ENCODE measurements around the gene CITED1. TPM values are rescaled to one million over a fixed set of nuclear protein-coding genes. Genes with fewer than 3 reads are reported as not detected.
"Not testable (repeated sequence)": the region's sequence is repeated elsewhere in the genome, so short reads cannot be mapped to it uniquely, and the experiment has no call there.

The CITED1 gene
- total RNA-seq, 1 donor from 2014 or later = 18.8 TPM

- H3K27me3 ChIP-seq (ENCODE audit: control insufficient read depth in 3 of 3, insufficient read depth in 3 of 3, low read length in 3 of 3) = no peaks in the 10 kb centered on the region
- no peaks in the 10 kb centered on the region for H3K36me3 ChIP-seq (ENCODE audit: control insufficient read depth in 3 of 3, insufficient read depth in 3 of 3, low read length in 3 of 3)
- no peaks in the 10 kb centered on the region for H3K9me3 ChIP-seq (ENCODE audit: control insufficient read depth in 3 of 3, low read length in 3 of 3)
- H3K4me1 ChIP-seq (ENCODE audit: control insufficient read depth in 3 of 3, insufficient read depth in 3 of 3, low read length in 3 of 3) = no peaks in the 10 kb centered on the region
- no peak overlapping the region for H3K9ac ChIP-seq (ENCODE audit: low read depth in 1 of 3, low read length in 3 of 3)
- H3K4me3 ChIP-seq (ENCODE audit: low read length in 3 of 3) = no peak overlapping the region
- H3K27ac ChIP-seq (ENCODE audit: low read depth, low read length) = no peak overlapping the region
Measured at GRCh38 chrX:72330131-72330530, 24.4 kb upstream of the CITED1 start.

GRCh38 chrX:72326605-72327300 is 21.0 kb upstream of the CITED1 start:
- Histone ChIP-seq H3K9me3 (ENCODE audit: control insufficient read depth in 3 of 3, low read length in 3 of 3) (no peaks in the 10 kb centered on the region), H3K27me3 (ENCODE audit: control insufficient read depth in 3 of 3, insufficient read depth in 3 of 3, low read length in 3 of 3) (no peaks in the 10 kb centered on the region), H3K4me1 (ENCODE audit: control insufficient read depth in 3 of 3, insufficient read depth in 3 of 3, low read length in 3 of 3) (no peaks in the 10 kb centered on the region), H3K27ac (ENCODE audit: low read depth, low read length) (no peak overlapping the region), H3K9ac (ENCODE audit: low read depth in 1 of 3, low read length in 3 of 3) (no peak overlapping the region), H3K36me3 (ENCODE audit: control insufficient read depth in 3 of 3, insufficient read depth in 3 of 3, low read length in 3 of 3) (no peaks in the 10 kb centered on the region), H3K4me3 (ENCODE audit: low read length in 3 of 3) (no peak overlapping the region)

GRCh38 chrX:72319651-72320050 is 13.9 kb upstream of the CITED1 start:
- not testable (repeated sequence) for H3K4me1 ChIP-seq (ENCODE audit: control insufficient read depth in 3 of 3, insufficient read depth in 3 of 3, low read length in 3 of 3); H3K9ac ChIP-seq (ENCODE audit: low read depth in 1 of 3, low read length in 3 of 3); H3K9me3 ChIP-seq (ENCODE audit: control insufficient read depth in 3 of 3, low read length in 3 of 3); H3K4me3 ChIP-seq (ENCODE audit: low read length in 3 of 3); H3K36me3 ChIP-seq (ENCODE audit: control insufficient read depth in 3 of 3, insufficient read depth in 3 of 3, low read length in 3 of 3); H3K27me3 ChIP-seq (ENCODE audit: control insufficient read depth in 3 of 3, insufficient read depth in 3 of 3, low read length in 3 of 3); H3K27ac ChIP-seq (ENCODE audit: low read depth, low read length)

GRCh38 chrX:72317139-72317538 is 11.4 kb upstream of the CITED1 start:
- Histone ChIP-seq H3K9ac (ENCODE audit: low read depth in 1 of 3, low read length in 3 of 3) (no peak overlapping the region), H3K27me3 (ENCODE audit: control insufficient read depth in 3 of 3, insufficient read depth in 3 of 3, low read length in 3 of 3) (peaks cover 0 to 13% (median 0%) of the 10 kb centered on the region in 3 donors), H3K9me3 (ENCODE audit: control insufficient read depth in 3 of 3, low read length in 3 of 3) (no peaks in the 10 kb centered on the region), H3K36me3 (ENCODE audit: control insufficient read depth in 3 of 3, insufficient read depth in 3 of 3, low read length in 3 of 3) (no peaks in the 10 kb centered on the region), H3K27ac (ENCODE audit: low read depth, low read length) (no peak overlapping the region), H3K4me1 (ENCODE audit: control insufficient read depth in 3 of 3, insufficient read depth in 3 of 3, low read length in 3 of 3) (no peaks in the 10 kb centered on the region), H3K4me3 (ENCODE audit: low read length in 3 of 3) (no peak overlapping the region)

GRCh38 chrX:72316408-72317110 is 10.8 kb upstream of the CITED1 start:
- no peak overlapping the region for H3K9ac ChIP-seq (ENCODE audit: low read depth in 1 of 3, low read length in 3 of 3)
- no peaks in the 10 kb centered on the region for H3K9me3 ChIP-seq (ENCODE audit: control insufficient read depth in 3 of 3, low read length in 3 of 3)
- H3K27me3 ChIP-seq (ENCODE audit: control insufficient read depth in 3 of 3, insufficient read depth in 3 of 3, low read length in 3 of 3) = peaks cover 0 to 13% (median 0%) of the 10 kb centered on the region in 3 donors
- no peaks in the 10 kb centered on the region for H3K4me1 ChIP-seq (ENCODE audit: control insufficient read depth in 3 of 3, insufficient read depth in 3 of 3, low read length in 3 of 3)
- H3K36me3 ChIP-seq (ENCODE audit: control insufficient read depth in 3 of 3, insufficient read depth in 3 of 3, low read length in 3 of 3) = no peaks in the 10 kb centered on the region
- no peak overlapping the region for H3K4me3 ChIP-seq (ENCODE audit: low read length in 3 of 3)
- H3K27ac ChIP-seq (ENCODE audit: low read depth, low read length) = no peak overlapping the region

- Histone ChIP-seq H3K9me3 (ENCODE audit: control insufficient read depth in 3 of 3, low read length in 3 of 3) (no peaks in the 10 kb centered on the region), H3K9ac (ENCODE audit: low read depth in 1 of 3, low read length in 3 of 3) (no peak overlapping the region), H3K36me3 (ENCODE audit: control insufficient read depth in 3 of 3, insufficient read depth in 3 of 3, low read length in 3 of 3) (no peaks in the 10 kb centered on the region), H3K4me1 (ENCODE audit: control insufficient read depth in 3 of 3, insufficient read depth in 3 of 3, low read length in 3 of 3) (no peaks in the 10 kb centered on the region), H3K27ac (ENCODE audit: low read depth, low read length) (no peak overlapping the region), H3K27me3 (ENCODE audit: control insufficient read depth in 3 of 3, insufficient read depth in 3 of 3, low read length in 3 of 3) (peaks cover 0 to 14% (median under 1%) of the 10 kb centered on the region in 3 donors), H3K4me3 (ENCODE audit: low read length in 3 of 3) (no peak overlapping the region)
Measured at GRCh38 chrX:72314881-72315280, 9.2 kb upstream of the CITED1 start.

- Histone ChIP-seq H3K27me3 (ENCODE audit: control insufficient read depth in 3 of 3, insufficient read depth in 3 of 3, low read length in 3 of 3) (peaks cover 0 to 23% (median 5%) of the 10 kb centered on the region in 3 donors), H3K4me1 (ENCODE audit: control insufficient read depth in 3 of 3, insufficient read depth in 3 of 3, low read length in 3 of 3) (peaks cover 3 to 6% (median 5%) of the 10 kb centered on the region in 3 donors), H3K36me3 (ENCODE audit: control insufficient read depth in 3 of 3, insufficient read depth in 3 of 3, low read length in 3 of 3) (no peaks in the 10 kb centered on the region), H3K9ac (ENCODE audit: low read depth in 1 of 3, low read length in 3 of 3) (no peak overlapping the region), H3K4me3 (ENCODE audit: low read length in 3 of 3) (no peak overlapping the region), H3K27ac (ENCODE audit: low read depth, low read length) (no peak overlapping the region), H3K9me3 (ENCODE audit: control insufficient read depth in 3 of 3, low read length in 3 of 3) (no peaks in the 10 kb centered on the region)
Measured at GRCh38 chrX:72313707-72314641, 8.3 kb upstream of the CITED1 start.

GRCh38 chrX:72312311-72312940 is 6.7 kb upstream of the CITED1 start:
- Histone ChIP-seq H3K36me3 (ENCODE audit: control insufficient read depth in 3 of 3, insufficient read depth in 3 of 3, low read length in 3 of 3) (no peaks in the 10 kb centered on the region), H3K9ac (ENCODE audit: low read depth in 1 of 3, low read length in 3 of 3) (no peak overlapping the region), H3K27ac (ENCODE audit: low read depth, low read length) (no peak overlapping the region), H3K27me3 (ENCODE audit: control insufficient read depth in 3 of 3, insufficient read depth in 3 of 3, low read length in 3 of 3) (peaks cover 0 to 34% (median 14%) of the 10 kb centered on the region in 3 donors), H3K9me3 (ENCODE audit: control insufficient read depth in 3 of 3, low read length in 3 of 3) (no peaks in the 10 kb centered on the region), H3K4me3 (ENCODE audit: low read length in 3 of 3) (no peak overlapping the region), H3K4me1 (ENCODE audit: control insufficient read depth in 3 of 3, insufficient read depth in 3 of 3, low read length in 3 of 3) (peaks cover 10 to 13% (median 12%) of the 10 kb centered on the region in 3 donors)

GRCh38 chrX:72309297-72310071 is 3.8 kb upstream of the CITED1 start:
- Histone ChIP-seq H3K36me3 (ENCODE audit: control insufficient read depth in 3 of 3, insufficient read depth in 3 of 3, low read length in 3 of 3) (no peaks in the 10 kb centered on the region), H3K4me3 (ENCODE audit: low read length in 3 of 3) (peak overlapping the region; percentile 50 to 54 (median 54)), H3K9me3 (ENCODE audit: control insufficient read depth in 3 of 3, low read length in 3 of 3) (no peaks in the 10 kb centered on the region), H3K27ac (ENCODE audit: low read depth, low read length) (no peak overlapping the region), H3K9ac (ENCODE audit: low read depth in 1 of 3, low read length in 3 of 3) (no peak overlapping the region), H3K27me3 (ENCODE audit: control insufficient read depth in 3 of 3, insufficient read depth in 3 of 3, low read length in 3 of 3) (peaks cover 4 to 50% (median 27%) of the 10 kb centered on the region in 3 donors), H3K4me1 (ENCODE audit: control insufficient read depth in 3 of 3, insufficient read depth in 3 of 3, low read length in 3 of 3) (peaks cover 13 to 28% (median 14%) of the 10 kb centered on the region in 3 donors)

Data from skeletal muscle tissue (tissue), 4 donors.